Prostate gland (tissue), 2 donors: Measurements from ENCODE around the gene SMYD3.

Source experiments
- CTCF ChIP-seq, 4 experiments: fragments of 200-600 bp in 2 of 4; fragments of 450-650 bp in 2 of 4; sonication (generic) in 2 of 4; IDR thresholded peaks; 1 replicate in 3 of 4; 2 replicates in 1 of 4; pipeline ENCODE4 v1.5.1; 2016 to 2019; ENCODE audit warnings: antibody characterized with exemption in 4 of 4, mild to moderate bottlenecking in 2 of 4, moderate library complexity in 2 of 4
- POLR2A ChIP-seq: fragments of 450-650 bp; IDR thresholded peaks from one replicate; pipeline ENCODE4 v1.6.1; 2016; ENCODE audit warnings: antibody characterized with exemption, mild to moderate bottlenecking

- TF ChIP-seq CTCF (IDR thresholded peaks at IDR 0.05) (no peak), POLR2A (no peak)
Observed at GRCh38 chr1:245971711-245972085, 535.4 kb downstream of the SMYD3 start.
